GM12878 (cell line): ENCODE measurements around the gene TNFRSF8. TPM values are rescaled to one million over a fixed set of nuclear protein-coding genes. Genes with fewer than 3 reads are reported as not detected.

ENCODE experiments used
- ATAC-seq: fragments of 200-7000 bp; cut with Tn5 transposase; 3 replicates; pipeline ENCODE4 v1.9.1; 2020; ENCODE audit warnings: mild to moderate bottlenecking, moderate library complexity
- BruUV-seq: library from RNA; stranded (reverse); fragments of 400-500 nt; replicated peaks from 2 replicates; lab custom pipeline; 2021; lab: Mats Ljungman, UMichigan
- CTCF ChIA-PET: fragments of 300-600 bp; sonication (Branson Sonifier 250); formaldehyde crosslinking; extraction: SDS; loops from one replicate; lab custom pipeline; 2021; ENCODE audit warnings: inconsistent platforms; lab: Yijun Ruan, JAX
- POLR2A ChIA-PET: fragments of 350-600 bp; formaldehyde crosslinking; extraction: SDS; loops from one replicate; lab custom pipeline; 2021; ENCODE audit warnings: inconsistent platforms; lab: Charles Lee
- RAD21 ChIA-PET: fragments of 300-600 bp; sonication (Branson Sonifier 250); formaldehyde crosslinking; loops from one replicate; lab custom pipeline; 2023; ENCODE audit warnings: antibody characterized with exemption; ENCODE audit not compliant: unreplicated experiment; lab: Charles Lee
- SMC1A ChIA-PET: fragments of 300-600 bp; sonication (Branson Sonifier 250); formaldehyde crosslinking; loops from one replicate; lab custom pipeline; 2023; ENCODE audit not compliant: unreplicated experiment, uncharacterized antibody; lab: Charles Lee
- DNase-seq: peaks from one replicate; pipeline ENCODE4 v3.0.0-alpha.2; 2011; ENCODE audit warnings: low read depth, low spot score
- FAIRE-seq: peaks from 3 replicates; lab custom pipeline; 2011; peaks lifted over from hg19 to GRCh38; lab: Jason Lieb, UNC
- H2AFZ ChIP-seq: 2 replicates; pipeline ENCODE4 v1.6.0; 2011; ENCODE audit warnings: low read depth, low read length, control low read depth; ENCODE audit not compliant: control insufficient read depth
- H3K27ac ChIP-seq: 2 replicates; pipeline ENCODE4 v1.5.1; 2011; ENCODE audit warnings: control low read depth; ENCODE audit not compliant: control insufficient read depth, insufficient read depth
- H3K27me3 ChIP-seq, 2 experiments: replicated peaks in 1 of 2; 2 replicates each; pipeline versions ENCODE4 v1.6.0 to v1.6.1; 2011; ENCODE audit warnings: low read length in 1 of 2; ENCODE audit not compliant: control insufficient read depth in 2 of 2, insufficient read depth in 2 of 2
- H3K36me3 ChIP-seq, 2 experiments: 2 replicates each; pipeline ENCODE4 v1.5.1; 2011; ENCODE audit warnings: low read length in 1 of 2; ENCODE audit not compliant: control insufficient read depth in 2 of 2, insufficient read depth in 2 of 2
- H3K4me1 ChIP-seq: 2 replicates; pipeline ENCODE4 v1.6.1; 2011; ENCODE audit warnings: mild to moderate bottlenecking, low read length, moderate library complexity, mixed read lengths; ENCODE audit not compliant: control insufficient read depth, insufficient read depth
- H3K4me2 ChIP-seq: 2 replicates; pipeline ENCODE4 v1.6.0; 2011; ENCODE audit warnings: control low read depth; ENCODE audit not compliant: control insufficient read depth, insufficient read depth
- H3K4me3 ChIP-seq: fragments of 200-600 bp; sonication (generic); 2 replicates; pipeline ENCODE4 v1.5.1; 2016
- H3K79me2 ChIP-seq: 2 replicates; pipeline ENCODE4 v1.6.0; 2011; ENCODE audit warnings: low read length; ENCODE audit not compliant: control insufficient read depth, insufficient read depth
- H3K9ac ChIP-seq: 2 replicates; pipeline ENCODE4 v1.8.0; 2011; ENCODE audit warnings: low read length, control low read depth, mixed read lengths; ENCODE audit not compliant: control insufficient read depth, insufficient read depth
- H3K9me3 ChIP-seq: replicated peaks from 3 replicates; pipeline ENCODE4 v1.5.1; 2011; ENCODE audit warnings: mild to moderate bottlenecking, low read length; ENCODE audit not compliant: control insufficient read depth, insufficient read depth
- H4K20me1 ChIP-seq: 2 replicates; pipeline ENCODE4 v1.6.0; 2011; ENCODE audit not compliant: control insufficient read depth, insufficient read depth
- BACH1 ChIP-seq: fragments of 450-650 bp; IDR thresholded peaks from 2 replicates; pipeline ENCODE4 v1.6.1; 2017; ENCODE audit warnings: mild to moderate bottlenecking, borderline replicate concordance
- BMI1 ChIP-seq: fragments of 450-650 bp; IDR thresholded peaks from 2 replicates; pipeline ENCODE4 v1.6.1; 2016; ENCODE audit warnings: mild to moderate bottlenecking, moderate library complexity, borderline replicate concordance
- CHD2 ChIP-seq: IDR thresholded peaks from 2 replicates; pipeline ENCODE4 v1.6.1; 2011; ENCODE audit warnings: low read depth, low read length, improper control_type of control experiment, borderline replicate concordance
- EP300 ChIP-seq, 2 experiments: fragments of 150-350 bp in 1 of 2; IDR thresholded peaks; 2 replicates each; pipeline ENCODE4 v1.6.1; 2011 to 2012; ENCODE audit warnings: low read depth in 2 of 2, low read length in 2 of 2, borderline replicate concordance in 1 of 2, improper control_type of control experiment in 1 of 2, inconsistent platforms in 1 of 2; ENCODE audit not compliant: control insufficient read depth in 1 of 2
- HDAC6 ChIP-seq: fragments of 200-600 bp; sonication (generic); IDR thresholded peaks from one replicate; pipeline ENCODE4 v1.8.0; 2017; ENCODE audit warnings: antibody characterized with exemption; ENCODE audit not compliant: unreplicated experiment
- IKZF2 ChIP-seq, 2 experiments: fragments of 450-650 bp; IDR thresholded peaks; 2 replicates each; pipeline ENCODE4 v1.6.1; 2017; ENCODE audit warnings: mild to moderate bottlenecking in 2 of 2, moderate library complexity in 2 of 2
- KDM1A ChIP-seq: fragments of 200-600 bp; sonication (generic); IDR thresholded peaks from 2 replicates; pipeline ENCODE4 v1.6.1; 2016; ENCODE audit warnings: borderline replicate concordance
- NBN ChIP-seq: fragments of 450-650 bp; IDR thresholded peaks from 2 replicates; pipeline ENCODE4 v1.6.1; 2016
- NRF1 ChIP-seq: conservative IDR thresholded peaks from 2 replicates; pipeline ENCODE4 v1.6.1; 2011; ENCODE audit warnings: mild to moderate bottlenecking, low read depth, low read length, improper control_type of control experiment
- SIX5 ChIP-seq: IDR thresholded peaks from 2 replicates; pipeline ENCODE4 v1.6.1; 2011; ENCODE audit warnings: mild to moderate bottlenecking, low read depth, low read length, moderate library complexity; ENCODE audit not compliant: severe bottlenecking
- SMAD1 ChIP-seq: fragments of 450-650 bp; IDR thresholded peaks from 2 replicates; pipeline ENCODE4 v1.6.1; 2018; ENCODE audit warnings: mild to moderate bottlenecking, low read depth; ENCODE audit not compliant: partially characterized antibody
- SRF ChIP-seq, 2 experiments: IDR thresholded peaks; 2 replicates each; pipeline ENCODE4 v1.6.1; 2011; ENCODE audit warnings: low read depth in 2 of 2, low read length in 2 of 2, mild to moderate bottlenecking in 1 of 2, moderate library complexity in 1 of 2
- SUZ12 ChIP-seq: fragments of 200-600 bp; sonication (generic); IDR thresholded peaks from one replicate; pipeline ENCODE4 v1.6.1; 2018; ENCODE audit warnings: antibody characterized with exemption, mild to moderate bottlenecking; ENCODE audit not compliant: unreplicated experiment
- TCF3 ChIP-seq: IDR thresholded peaks from 2 replicates; pipeline ENCODE4 v1.6.1; 2012; ENCODE audit warnings: low read depth, mild to moderate bottlenecking, low read length, borderline replicate concordance; ENCODE audit not compliant: insufficient read depth
- ZBTB11 ChIP-seq: fragments of 450-650 bp; formaldehyde crosslinking; IDR thresholded peaks from 2 replicates; pipeline ENCODE4 v1.5.0; 2022; ENCODE audit warnings: mild to moderate bottlenecking, missing genetic modification characterization
- ZNF217 ChIP-seq: fragments of 450-650 bp; IDR thresholded peaks from 2 replicates; pipeline ENCODE4 v1.6.1; 2017; ENCODE audit warnings: antibody characterized with exemption, mild to moderate bottlenecking
- ZNF274 ChIP-seq: IDR thresholded peaks from one replicate; pipeline ENCODE4 v1.8.0; 2011; ENCODE audit not compliant: insufficient read length, insufficient read depth
- WGBS: methylation state at CpG from one replicate; pipeline ENCODE4 v1.1.6; 2016; ENCODE audit warnings: low lambda C conversion rate; ENCODE audit not compliant: insufficient replicate concordance, insufficient coverage; ENCODE audit errors: missing lambda C conversion rate; 5-methylcytosine and 5-hydroxymethylcytosine counted together
- in situ Hi-C: fragments of 300-500 bp; cut with MboI; formaldehyde crosslinking; loops from 9 replicates; pipeline ENCODE4 v1.14.3; 2018; ENCODE audit warnings: mixed read lengths
- intact Hi-C: fragments of 100-400 bp; cut with micrococcal nuclease; formaldehyde crosslinking; loops from one replicate; pipeline ENCODE4 v1.14.2; 2022; ENCODE audit not compliant: unreplicated experiment
- polyA plus RNA-seq, 11 experiments: library from polyadenylated mRNA; depleted of rRNA in 4 of 11; unstranded in 6 of 11; stranded (reverse) in 5 of 11; fragments of >200 nt; fragmentation: Nextera tagmentation in 4 of 11; fragmentation: Illumina TruSeq in 1 of 11; extraction: Ambion mirVana in 4 of 11; extraction: Trizol in 1 of 11; gene quantifications; 1 replicate in 1 of 11; 2 replicates in 10 of 11; pipeline versions ENCODE4 v1.2.1 to v1.2.3, GENCODE V29; 2011 to 2016; ENCODE audit warnings: inconsistent platforms in 2 of 11, missing spikeins in 2 of 11, low read depth in 1 of 11
- total RNA-seq, 4 experiments: library from RNA; depleted of rRNA in 3 of 4; stranded (reverse); fragments of >200 nt in 3 of 4; fragmentation: Illumina TruSeq in 1 of 4; extraction: Trizol in 1 of 4; gene quantifications; 2 replicates each; pipeline versions ENCODE4 v1.2.1 to v1.2.3, GENCODE V29; 2013 to 2021
- TF ChIP-seq, protein P1 (sequence below): fragments of 450-650 bp; IDR thresholded peaks from 2 replicates; pipeline ENCODE4 v1.6.1; 2018; ENCODE audit warnings: mild to moderate bottlenecking, low read depth, moderate library complexity; ENCODE audit not compliant: partially characterized antibody

Gene TNFRSF8
- total and polyA plus RNA-seq, 10 of the 15 experiments (the other 5 are each of a cell fraction or from before 2014, with no cell fraction given): 9.8 to 114 (median 58.8) TPM

DNA sequence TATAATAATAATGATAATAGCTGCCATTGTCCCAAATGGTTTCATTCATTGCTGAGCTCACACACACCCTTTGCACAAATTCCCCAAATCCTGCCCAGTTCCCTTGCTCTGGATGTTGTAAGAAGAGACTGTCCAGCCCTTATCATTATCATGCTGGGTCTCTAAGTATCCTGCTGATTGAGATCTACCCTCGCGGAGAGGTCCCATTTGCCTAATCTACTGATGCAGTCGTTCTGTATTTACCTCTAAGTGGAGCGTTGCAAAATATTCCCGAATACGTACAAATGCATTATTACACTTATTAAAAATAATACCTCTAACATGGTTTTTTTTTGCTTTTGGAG is 51.2 kb downstream of the TNFRSF8 start:
- no peak overlapping the region for H2AFZ ChIP-seq
- DNase-seq: no peak
- no peak overlapping the region for H3K4me3 ChIP-seq
- in situ Hi-C loops (no loop called here), intact Hi-C loops (no loop called here)
- H4K20me1 ChIP-seq: no peaks in the 10 kb centered on the region
- no peak overlapping the region for H3K27ac ChIP-seq
- no TSS peak for BruUV-seq
- SMC1A ChIA-PET: interaction anchor here (1.2 kb wide), 1 partner anchor 10 kb away, joined by 3 read pairs; no protein-coding TSS in a partner anchor
- H3K4me1 ChIP-seq: no peaks in the 10 kb centered on the region
- peaks cover 43 to 59% of the 10 kb centered on the region in 2 experiments for H3K36me3 ChIP-seq
- H3K9me3 ChIP-seq: no peaks in the 10 kb centered on the region
- RAD21 ChIA-PET: interaction anchor here (0.8 to 1.6 kb wide), 2 partner anchors 8 to 11 kb away, joined by 3 to 5 read pairs; no protein-coding TSS in a partner anchor
- H3K27me3 ChIP-seq: no peaks in the 10 kb centered on the region
- no peak overlapping the region for H3K9ac ChIP-seq
- CTCF ChIA-PET: interaction anchor here (0.9 to 1.4 kb wide), 4 partner anchors 9 to 276 kb away, joined by 3 to 4 read pairs (median 3); no protein-coding TSS in a partner anchor
- POLR2A ChIA-PET: interaction anchor here (0.5 kb wide), 1 partner anchor 146 kb away, joined by 4 read pairs; no protein-coding TSS in a partner anchor
- FAIRE-seq: no peak
- H3K4me2 ChIP-seq: no peak overlapping the region
- no peaks in the 10 kb centered on the region for H3K79me2 ChIP-seq
- WGBS: 91% methylated on average over 6 of the region's 6 CpGs
- no peak for ATAC-seq
- no peak for TF ChIP-seq SIX5
- TF ChIP-seq IKZF2 (IDR thresholded peaks at IDR 0.05): no peak
- no peak for TF ChIP-seq NRF1
- no peak for TF ChIP-seq SRF (IDR thresholded peaks at IDR 0.05; ENCODE audit: low read depth in 2 of 2, low read length in 2 of 2)
- TF ChIP-seq HDAC6: no peak
- no peak for TF ChIP-seq BACH1
- no peak for TF ChIP-seq SUZ12
- TF ChIP-seq TCF3: no peak
- TF ChIP-seq, protein P1, sequence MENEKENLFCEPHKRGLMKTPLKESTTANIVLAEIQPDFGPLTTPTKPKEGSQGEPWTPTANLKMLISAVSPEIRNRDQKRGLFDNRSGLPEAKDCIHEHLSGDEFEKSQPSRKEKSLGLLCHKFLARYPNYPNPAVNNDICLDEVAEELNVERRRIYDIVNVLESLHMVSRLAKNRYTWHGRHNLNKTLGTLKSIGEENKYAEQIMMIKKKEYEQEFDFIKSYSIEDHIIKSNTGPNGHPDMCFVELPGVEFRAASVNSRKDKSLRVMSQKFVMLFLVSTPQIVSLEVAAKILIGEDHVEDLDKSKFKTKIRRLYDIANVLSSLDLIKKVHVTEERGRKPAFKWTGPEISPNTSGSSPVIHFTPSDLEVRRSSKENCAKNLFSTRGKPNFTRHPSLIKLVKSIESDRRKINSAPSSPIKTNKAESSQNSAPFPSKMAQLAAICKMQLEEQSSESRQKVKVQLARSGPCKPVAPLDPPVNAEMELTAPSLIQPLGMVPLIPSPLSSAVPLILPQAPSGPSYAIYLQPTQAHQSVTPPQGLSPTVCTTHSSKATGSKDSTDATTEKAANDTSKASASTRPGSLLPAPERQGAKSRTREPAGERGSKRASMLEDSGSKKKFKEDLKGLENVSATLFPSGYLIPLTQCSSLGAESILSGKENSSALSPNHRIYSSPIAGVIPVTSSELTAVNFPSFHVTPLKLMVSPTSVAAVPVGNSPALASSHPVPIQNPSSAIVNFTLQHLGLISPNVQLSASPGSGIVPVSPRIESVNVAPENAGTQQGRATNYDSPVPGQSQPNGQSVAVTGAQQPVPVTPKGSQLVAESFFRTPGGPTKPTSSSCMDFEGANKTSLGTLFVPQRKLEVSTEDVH: no peak
- no peak for TF ChIP-seq NBN
- TF ChIP-seq SMAD1: no peak
- no peak for TF ChIP-seq KDM1A
- no peak for TF ChIP-seq BMI1
- TF ChIP-seq ZNF274: no peak
- TF ChIP-seq ZNF217: no peak
- TF ChIP-seq CHD2: no peak
- TF ChIP-seq EP300 (IDR thresholded peaks at IDR 0.05; ENCODE audit: borderline replicate concordance in 1 of 2, control insufficient read depth in 1 of 2, low read depth in 2 of 2, low read length in 2 of 2): no peak
- no peak for TF ChIP-seq ZBTB11 (CRISPR knock-in tag)
